ENCODE results near the gene DNAJC18.

DNAJC18 gene

DNA sequence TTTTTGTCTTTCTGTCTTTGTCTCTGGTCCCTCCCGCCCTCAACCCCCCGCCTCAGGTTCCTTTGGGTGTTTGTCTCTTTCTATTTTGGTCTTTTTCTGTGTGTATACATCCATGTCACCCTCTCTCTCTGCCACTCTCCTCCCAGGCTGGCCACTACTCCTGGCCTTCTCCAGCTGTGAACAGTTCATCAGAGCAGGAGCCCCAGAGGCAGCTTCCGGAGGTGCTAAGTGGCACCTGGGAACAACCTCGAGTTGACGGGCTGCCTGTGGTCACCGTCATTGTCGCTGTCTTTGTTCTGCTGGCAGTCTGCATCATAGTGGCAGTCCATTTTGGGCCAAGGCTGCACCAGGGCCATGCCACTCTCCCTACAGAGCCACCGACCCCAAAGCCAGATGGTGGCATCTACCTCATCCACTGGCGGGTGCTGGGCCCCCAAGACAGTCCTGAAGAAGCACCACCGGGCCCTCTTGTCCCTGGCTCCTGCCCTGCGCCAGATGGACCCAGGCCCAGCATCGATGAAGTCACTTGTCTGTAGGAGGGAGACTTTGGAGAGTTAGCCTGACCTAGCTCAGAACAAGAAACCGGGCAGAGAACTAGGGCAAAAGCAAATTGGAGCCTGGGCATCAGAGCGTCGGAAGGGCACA, 33.2 kb upstream of the DNAJC18 start:
- DNase-seq (ENCODE audit: low read depth) = no peak
- TF ChIP-seq, protein P1, sequence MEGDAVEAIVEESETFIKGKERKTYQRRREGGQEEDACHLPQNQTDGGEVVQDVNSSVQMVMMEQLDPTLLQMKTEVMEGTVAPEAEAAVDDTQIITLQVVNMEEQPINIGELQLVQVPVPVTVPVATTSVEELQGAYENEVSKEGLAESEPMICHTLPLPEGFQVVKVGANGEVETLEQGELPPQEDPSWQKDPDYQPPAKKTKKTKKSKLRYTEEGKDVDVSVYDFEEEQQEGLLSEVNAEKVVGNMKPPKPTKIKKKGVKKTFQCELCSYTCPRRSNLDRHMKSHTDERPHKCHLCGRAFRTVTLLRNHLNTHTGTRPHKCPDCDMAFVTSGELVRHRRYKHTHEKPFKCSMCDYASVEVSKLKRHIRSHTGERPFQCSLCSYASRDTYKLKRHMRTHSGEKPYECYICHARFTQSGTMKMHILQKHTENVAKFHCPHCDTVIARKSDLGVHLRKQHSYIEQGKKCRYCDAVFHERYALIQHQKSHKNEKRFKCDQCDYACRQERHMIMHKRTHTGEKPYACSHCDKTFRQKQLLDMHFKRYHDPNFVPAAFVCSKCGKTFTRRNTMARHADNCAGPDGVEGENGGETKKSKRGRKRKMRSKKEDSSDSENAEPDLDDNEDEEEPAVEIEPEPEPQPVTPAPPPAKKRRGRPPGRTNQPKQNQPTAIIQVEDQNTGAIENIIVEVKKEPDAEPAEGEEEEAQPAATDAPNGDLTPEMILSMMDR (IDR thresholded peaks at IDR 0.05; ENCODE audit: low read depth, low read length) = no peak
- TF ChIP-seq MYC (IDR thresholded peaks at IDR 0.05; ENCODE audit: low read depth, low read length) = no peak
- TF ChIP-seq, protein P2, sequence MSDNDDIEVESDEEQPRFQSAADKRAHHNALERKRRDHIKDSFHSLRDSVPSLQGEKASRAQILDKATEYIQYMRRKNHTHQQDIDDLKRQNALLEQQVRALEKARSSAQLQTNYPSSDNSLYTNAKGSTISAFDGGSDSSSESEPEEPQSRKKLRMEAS (IDR thresholded peaks at IDR 0.05; ENCODE audit: low read depth, low read length) = no peak
- TF ChIP-seq POLR2A (IDR thresholded peaks at IDR 0.05; ENCODE audit: extremely low read depth, insufficient read length) = no peak

DNA sequence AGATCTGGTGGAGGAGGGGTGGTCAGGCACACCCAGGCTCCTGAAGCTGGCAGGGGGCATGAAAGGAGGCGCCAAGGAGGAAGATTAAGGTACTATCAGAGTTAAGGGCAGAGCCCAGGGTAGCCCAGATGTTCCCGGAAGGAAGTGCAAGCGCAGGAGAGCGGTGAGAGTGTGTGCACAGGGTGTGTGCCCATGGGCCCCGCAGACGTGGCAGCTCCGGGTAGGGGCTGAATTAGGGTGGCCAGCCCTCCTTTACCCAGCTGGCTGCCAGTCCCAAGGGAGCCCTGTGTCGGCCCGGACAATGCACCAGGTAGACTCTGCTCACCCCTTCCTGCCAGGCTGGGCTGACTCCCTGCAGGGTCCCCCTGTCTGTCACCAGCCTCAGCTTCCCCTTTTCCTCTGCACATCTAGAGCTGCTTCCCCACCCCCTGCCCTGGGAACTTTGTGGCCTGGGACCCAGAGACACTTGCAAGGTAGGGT, 31.5 kb upstream of the DNAJC18 start, which contains the start of gene SMIM33:
Gene SMIM33, plus strand, starts transcription at position 184 of the 480 bp plus-strand sequence. Its CDS starts 118 bp downstream, at position 302.
- TF ChIP-seq POLR2A (IDR thresholded peaks at IDR 0.05; ENCODE audit: extremely low read depth, insufficient read length) (no peak), MYC (IDR thresholded peaks at IDR 0.05; ENCODE audit: low read depth, low read length) (no peak)
- TF ChIP-seq, protein P1 (IDR thresholded peaks at IDR 0.05; ENCODE audit: low read depth, low read length) = no peak
- TF ChIP-seq, protein P2 (IDR thresholded peaks at IDR 0.05; ENCODE audit: low read depth, low read length) = no peak
- peak; percentile 88 for DNase-seq (ENCODE audit: low read depth)

More for the DNA sequence above, 33.2 kb upstream of the DNAJC18 start:
- H3K4me3 ChIP-seq (ENCODE audit: low read depth, low read length) = no peak overlapping the region

DNA sequence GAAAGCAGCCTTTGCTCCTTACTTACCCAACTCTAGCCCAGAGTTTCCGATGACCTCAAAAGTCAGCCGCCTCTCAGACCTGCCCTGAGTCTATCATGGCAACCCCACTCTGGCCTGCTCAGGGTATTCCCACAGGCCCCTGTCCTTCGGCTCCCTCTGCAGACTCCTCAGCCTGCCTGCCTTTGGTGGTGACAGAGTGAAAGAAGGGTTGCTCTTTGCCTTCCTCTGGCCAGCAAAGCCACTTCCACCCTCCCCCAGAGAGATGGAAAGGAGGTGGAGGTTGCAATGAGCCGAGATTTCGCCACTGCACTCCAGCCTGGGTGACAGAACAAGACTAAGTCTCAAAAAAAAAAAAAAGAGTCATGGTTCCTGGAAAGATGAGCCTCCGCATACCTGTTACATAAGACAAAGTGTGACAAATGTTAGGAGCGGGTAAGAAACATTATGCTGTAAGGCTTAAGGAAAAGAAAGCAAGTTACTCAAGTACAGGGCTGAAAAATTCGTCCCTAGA, 29.2 kb upstream of the DNAJC18 start:
- DNase-seq (ENCODE audit: low read depth) = peak; percentile 88
- TF ChIP-seq MYC (IDR thresholded peaks at IDR 0.05; ENCODE audit: low read depth, low read length) (no peak; the same call in 1 of the 2 replicates), POLR2A (IDR thresholded peaks at IDR 0.05; ENCODE audit: extremely low read depth, insufficient read length) (no peak)
- TF ChIP-seq, protein P2 (IDR thresholded peaks at IDR 0.05; ENCODE audit: low read depth, low read length) = no peak
- TF ChIP-seq, protein P1 (IDR thresholded peaks at IDR 0.05; ENCODE audit: low read depth, low read length) = no peak

More for the DNA sequence above, 31.5 kb upstream of the DNAJC18 start, which contains the start of gene SMIM33:
- no peak within 1 kb of the TSS for H3K4me3 ChIP-seq (ENCODE audit: low read depth, low read length)

DNA sequence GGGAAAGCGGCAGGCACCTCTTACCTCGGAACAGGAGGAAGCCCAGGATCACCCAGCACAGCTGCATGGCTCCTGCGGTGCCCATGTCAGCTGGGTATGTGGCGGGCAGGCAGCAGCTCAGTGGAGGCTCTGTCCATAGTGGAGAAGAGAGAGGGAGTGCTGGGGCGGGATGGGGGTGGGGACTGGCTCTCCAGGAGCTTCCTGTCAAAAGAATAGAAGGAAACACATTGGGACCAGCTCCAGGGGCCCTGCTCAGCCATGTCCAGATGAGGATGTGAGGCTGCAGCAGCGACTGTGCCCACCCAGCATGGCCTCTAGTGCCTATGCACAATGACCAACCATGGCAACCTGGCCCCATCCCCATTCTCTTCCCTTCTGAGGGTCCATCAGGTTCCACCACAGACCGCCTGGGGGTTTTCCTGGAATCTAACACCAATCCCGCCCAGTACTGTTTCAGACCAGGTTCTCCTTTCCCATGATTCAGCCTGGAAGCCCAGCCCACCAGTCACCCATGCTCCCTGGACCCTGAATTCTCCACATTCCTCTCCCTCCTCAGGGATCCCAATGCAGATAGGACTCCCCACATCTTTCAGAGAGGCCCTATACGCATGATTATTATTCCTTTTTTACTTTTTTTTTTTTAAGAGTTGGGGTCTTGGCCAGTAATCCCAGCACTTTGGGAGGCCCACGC, 23.4 kb upstream of the DNAJC18 start, which contains the start of gene ECSCR:
Gene ECSCR, minus strand, starts transcription at position 158 of the 691 bp plus-strand sequence. Its CDS starts 73 bp downstream, at position 85.
- TF ChIP-seq, protein P2 (IDR thresholded peaks at IDR 0.05; ENCODE audit: low read depth, low read length) = no peak
- TF ChIP-seq POLR2A (IDR thresholded peaks at IDR 0.05; ENCODE audit: extremely low read depth, insufficient read length) (no peak), MYC (IDR thresholded peaks at IDR 0.05; ENCODE audit: low read depth, low read length) (no peak)
- TF ChIP-seq, protein P1 (IDR thresholded peaks at IDR 0.05; ENCODE audit: low read depth, low read length) = no peak

More for the DNA sequence above, 29.2 kb upstream of the DNAJC18 start:
- H3K4me3 ChIP-seq (ENCODE audit: low read depth, low read length) = no peak overlapping the region

DNA sequence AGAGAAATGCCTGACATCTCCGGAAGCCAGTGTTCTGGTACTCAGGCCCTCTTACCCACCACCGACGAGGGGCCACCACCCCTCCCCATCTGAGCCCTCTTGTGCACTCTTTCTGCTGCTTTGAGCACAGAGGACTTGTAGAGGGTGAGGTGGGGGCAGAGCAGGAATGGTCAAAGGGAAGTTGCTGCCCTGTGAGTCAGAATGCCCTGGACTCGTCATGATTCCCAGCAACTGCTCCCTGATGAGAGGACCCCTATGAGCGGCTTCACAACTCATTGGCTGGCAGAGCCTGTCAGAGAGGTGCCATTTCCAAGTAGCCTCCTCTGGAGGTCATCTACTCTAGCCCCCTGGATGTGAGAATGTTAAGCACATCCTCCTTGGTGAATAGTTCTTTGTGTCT, 22.4 kb upstream of the DNAJC18 start:
- no peak overlapping the region for H3K4me3 ChIP-seq (ENCODE audit: low read depth, low read length)
- no peak for DNase-seq (ENCODE audit: low read depth)
- TF ChIP-seq, protein P2 (IDR thresholded peaks at IDR 0.05; ENCODE audit: low read depth, low read length) = no peak
- no peak for TF ChIP-seq POLR2A (IDR thresholded peaks at IDR 0.05; ENCODE audit: extremely low read depth, insufficient read length)
- TF ChIP-seq, protein P1 (IDR thresholded peaks at IDR 0.05; ENCODE audit: low read depth, low read length) = no peak
- TF ChIP-seq MYC (IDR thresholded peaks at IDR 0.05; ENCODE audit: low read depth, low read length) = no peak

More for the DNA sequence above, 23.4 kb upstream of the DNAJC18 start, which contains the start of gene ECSCR:
- no peak within 1 kb of the TSS for H3K4me3 ChIP-seq (ENCODE audit: low read depth, low read length)
- no peak for DNase-seq (ENCODE audit: low read depth)
